ENCODE data around the gene IGF1R. TPM values are rescaled to one million over a fixed set of nuclear protein-coding genes. Genes with fewer than 3 reads are reported as not detected.

The IGF1R gene
- total and polyA plus RNA-seq, 2 donors (not counting 3 experiments of a cell fraction or from before 2014, with no cell fraction given) = 16.1 to 59.1 TPM

DNA sequence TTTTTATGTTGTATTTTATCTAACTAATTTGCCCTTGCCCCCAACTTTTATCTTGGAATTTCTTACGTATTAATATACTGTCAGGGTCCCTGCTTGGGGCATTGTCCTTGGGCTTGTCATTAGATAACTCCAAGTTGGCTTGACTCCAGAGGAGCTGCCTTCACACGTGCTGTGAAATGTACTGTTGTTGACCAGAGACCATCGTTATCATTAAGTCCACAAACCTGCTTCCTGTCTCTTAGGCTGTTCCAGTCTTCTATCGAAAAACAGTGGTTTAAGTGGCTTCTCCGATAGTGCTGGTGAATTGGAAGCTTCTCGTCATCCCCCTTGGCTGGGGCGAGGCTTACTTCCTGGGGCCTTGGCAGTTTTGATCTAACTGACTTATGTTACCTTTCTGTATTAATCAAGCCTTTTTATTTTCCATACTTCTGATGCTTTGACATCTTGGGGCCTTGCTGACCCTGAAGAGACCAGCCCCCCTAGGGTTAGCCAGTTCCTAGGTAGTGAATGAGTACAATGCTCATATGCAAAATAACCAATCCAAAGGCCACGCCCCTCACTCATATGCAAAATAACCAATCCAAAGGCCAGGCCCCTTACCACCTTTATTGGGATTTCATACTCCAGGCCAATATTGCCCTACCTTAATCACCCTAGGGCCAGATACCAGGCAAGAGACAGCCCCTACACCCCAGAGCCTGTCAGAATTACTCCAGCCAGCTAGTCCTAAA is 164.5 kb downstream of the IGF1R start:
- ChIA-PET CTCF (interaction anchor here (2.8 kb wide), 1 partner anchor 14 kb away, joined by 8 read pairs; no protein-coding TSS in a partner anchor), POLR2A (no interaction called here)
- no peak overlapping the region for H3K4me3 ChIP-seq (replicated peaks in 1 of 3; ENCODE audit: insufficient read depth in 1 of 3, low read depth in 1 of 3, low read length in 3 of 3)
- no peak overlapping the region for H2AFZ ChIP-seq (ENCODE audit: low read depth, low read length)
- peaks cover 16% of the 10 kb centered on the region for H3K4me1 ChIP-seq (ENCODE audit: control insufficient read depth, extremely low read depth, insufficient read depth, low read length)
- H3K9me3 ChIP-seq (replicated peaks; ENCODE audit: control insufficient read depth, insufficient read depth, low read length) = no peaks in the 10 kb centered on the region
- peak overlapping the region; percentile 32 for H3K27ac ChIP-seq (ENCODE audit: insufficient read depth, low read depth, low read length)
- intact Hi-C loops (cut with micrococcal nuclease) = loop anchor here (1.0 kb wide), 1 partner anchor 12 kb away; no protein-coding TSS in a partner anchor
- no TSS peak for BruUV-seq (replicated peaks)
- H3K9ac ChIP-seq (replicated peaks; ENCODE audit: extremely low read depth, insufficient read depth, low read length) = no peak overlapping the region
- dilution Hi-C loops (cut with MboI; ENCODE audit: extremely low pct_ligation_motif_present, low sequenced_read_pairs) = no loop called here
- TF ChIP-seq, protein P1, sequence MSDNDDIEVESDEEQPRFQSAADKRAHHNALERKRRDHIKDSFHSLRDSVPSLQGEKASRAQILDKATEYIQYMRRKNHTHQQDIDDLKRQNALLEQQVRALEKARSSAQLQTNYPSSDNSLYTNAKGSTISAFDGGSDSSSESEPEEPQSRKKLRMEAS (IDR thresholded peaks at IDR 0.05; ENCODE audit: insufficient read depth, insufficient read length) = peak; percentile 50
- peak; percentile 34 for TF ChIP-seq POLR2A (IDR thresholded peaks at IDR 0.05; ENCODE audit: low read depth, low read length)
- no peak for TF ChIP-seq FOS (IDR thresholded peaks at IDR 0.05; ENCODE audit: borderline replicate concordance, insufficient read depth, low read length)
- no peak for TF ChIP-seq MYC (IDR thresholded peaks at IDR 0.05; ENCODE audit: low read depth, low read length)
- TF ChIP-seq POLR2AphosphoS5 (IDR thresholded peaks at IDR 0.05; ENCODE audit: insufficient read depth, low read depth, low read length) = peak; percentile 70
- TF ChIP-seq EZH2 (IDR thresholded peaks at IDR 0.05; ENCODE audit: borderline replicate concordance, low read depth, low read length, severe bottlenecking) = no peak
- TF ChIP-seq JUN (IDR thresholded peaks at IDR 0.05; ENCODE audit: borderline replicate concordance, insufficient read depth, insufficient read length, low read depth) = no peak
- peak; percentile 66 for TF ChIP-seq GATA2 (IDR thresholded peaks at IDR 0.05; ENCODE audit: insufficient read depth, insufficient read length, low read depth, low read length)
- TF ChIP-seq, protein P2, sequence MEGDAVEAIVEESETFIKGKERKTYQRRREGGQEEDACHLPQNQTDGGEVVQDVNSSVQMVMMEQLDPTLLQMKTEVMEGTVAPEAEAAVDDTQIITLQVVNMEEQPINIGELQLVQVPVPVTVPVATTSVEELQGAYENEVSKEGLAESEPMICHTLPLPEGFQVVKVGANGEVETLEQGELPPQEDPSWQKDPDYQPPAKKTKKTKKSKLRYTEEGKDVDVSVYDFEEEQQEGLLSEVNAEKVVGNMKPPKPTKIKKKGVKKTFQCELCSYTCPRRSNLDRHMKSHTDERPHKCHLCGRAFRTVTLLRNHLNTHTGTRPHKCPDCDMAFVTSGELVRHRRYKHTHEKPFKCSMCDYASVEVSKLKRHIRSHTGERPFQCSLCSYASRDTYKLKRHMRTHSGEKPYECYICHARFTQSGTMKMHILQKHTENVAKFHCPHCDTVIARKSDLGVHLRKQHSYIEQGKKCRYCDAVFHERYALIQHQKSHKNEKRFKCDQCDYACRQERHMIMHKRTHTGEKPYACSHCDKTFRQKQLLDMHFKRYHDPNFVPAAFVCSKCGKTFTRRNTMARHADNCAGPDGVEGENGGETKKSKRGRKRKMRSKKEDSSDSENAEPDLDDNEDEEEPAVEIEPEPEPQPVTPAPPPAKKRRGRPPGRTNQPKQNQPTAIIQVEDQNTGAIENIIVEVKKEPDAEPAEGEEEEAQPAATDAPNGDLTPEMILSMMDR (IDR thresholded peaks at IDR 0.05; ENCODE audit: extremely low read depth in 1 of 2, insufficient read depth in 1 of 2, low read depth in 1 of 2, low read length in 2 of 2) = no peak
- peaks cover 2% of the 10 kb centered on the region for H3K79me2 ChIP-seq (ENCODE audit: control insufficient read depth, insufficient read depth, low read length)
- no peaks in the 10 kb centered on the region for H3K36me3 ChIP-seq (ENCODE audit: control insufficient read depth in 2 of 2, extremely low read depth in 1 of 2, insufficient read depth in 2 of 2, low read length in 2 of 2)
- FAIRE-seq (peak; percentile 96), DNase-seq (ENCODE audit: low read depth, low spot score) (peak; percentile 91)
- H3K4me2 ChIP-seq (ENCODE audit: insufficient read depth, low read length) = no peak overlapping the region
- H4K20me1 ChIP-seq (replicated peaks; ENCODE audit: control insufficient read depth, extremely low read depth, insufficient read depth, low read length) = peaks cover 3% of the 10 kb centered on the region
- no peaks in the 10 kb centered on the region for H3K9me1 ChIP-seq (replicated peaks; ENCODE audit: control insufficient read depth, extremely low read depth, insufficient read depth, low read length)
- H3K27me3 ChIP-seq (ENCODE audit: control insufficient read depth in 2 of 2, insufficient read depth in 2 of 2, low read length in 2 of 2) = no peaks in the 10 kb centered on the region
